Cerebellar cortex (tissue), 1 donor: ENCODE results near the gene LUZP4.
"Not testable (repeated sequence)": the region's sequence is repeated elsewhere in the genome, so short reads cannot be mapped to it uniquely, and the experiment has no call there.

Experiments used
- DNase-seq: peaks from one replicate; pipeline ENCODE4 v3.0.0-alpha.2; 2015; ENCODE audit warnings: low spot score

The LUZP4 gene

GRCh38 chrX:115289465-115289864 is at the start of gene LUZP4:
LUZP4 (plus strand) TSS chrX:115289715; CDS start chrX:115289760, 45 bp downstream.
- no peak for DNase-seq

GRCh38 chrX:115251458-115252233 is 37.9 kb upstream of the LUZP4 start:
- DNase-seq = no peak

GRCh38 chrX:115255003-115255402 is 34.5 kb upstream of the LUZP4 start:
- DNase-seq = no peak

GRCh38 chrX:115257711-115258110 is 31.8 kb upstream of the LUZP4 start:
- no peak for DNase-seq

GRCh38 chrX:115259238-115259875 is 30.2 kb upstream of the LUZP4 start:
- no peak for DNase-seq

- DNase-seq = no peak
These were observed 29.2 kb upstream of the LUZP4 start for GRCh38 chrX:115260330-115260729.

- DNase-seq = no peak
These were observed 28.4 kb upstream of the LUZP4 start for GRCh38 chrX:115261148-115261547.

GRCh38 chrX:115264009-115264408 is 25.5 kb upstream of the LUZP4 start:
- DNase-seq = no peak

- DNase-seq = no peak
These were observed 23.2 kb upstream of the LUZP4 start for GRCh38 chrX:115266300-115266699.

GRCh38 chrX:115268421-115268820 is 21.1 kb upstream of the LUZP4 start:
- DNase-seq = no peak

- no peak for DNase-seq
These were observed 20.3 kb upstream of the LUZP4 start for GRCh38 chrX:115269051-115269683.

- no peak for DNase-seq
These were observed 4.6 kb upstream of the LUZP4 start for GRCh38 chrX:115284877-115285276.

GRCh38 chrX:115297189-115297588 is 7.7 kb downstream of the LUZP4 start:
- DNase-seq = no peak

- no peak for DNase-seq
These were observed 21.6 kb downstream of the LUZP4 start for GRCh38 chrX:115311139-115311538.

GRCh38 chrX:115311601-115312001 is 22.1 kb downstream of the LUZP4 start:
- no peak for DNase-seq

GRCh38 chrX:115318139-115318538 is 28.6 kb downstream of the LUZP4 start:
- no peak for DNase-seq

GRCh38 chrX:115322375-115322774 is 32.9 kb downstream of the LUZP4 start:
- no peak for DNase-seq

- no peak for DNase-seq
These were observed 34.7 kb downstream of the LUZP4 start for GRCh38 chrX:115324194-115324593.

- DNase-seq = not testable (repeated sequence)
These were observed 39.8 kb downstream of the LUZP4 start for GRCh38 chrX:115329282-115329681.

- DNase-seq = peak; percentile 61
These were observed 41.1 kb downstream of the LUZP4 start for GRCh38 chrX:115330498-115331168.

- no peak for DNase-seq
These were observed 43.3 kb downstream of the LUZP4 start for GRCh38 chrX:115332832-115333231.

GRCh38 chrX:115333446-115333845 is 43.9 kb downstream of the LUZP4 start:
- no peak for DNase-seq
